GM19351 (cell line): ENCODE measurements around the gene TXNDC2.
"Not testable (repeated sequence)": the region's sequence is repeated elsewhere in the genome, so short reads cannot be mapped to it uniquely, and the experiment has no call there.

ENCODE experiments used
- ATAC-seq: cut with Tn5 transposase; IDR thresholded peaks from one replicate; pipeline ENCODE4 v1.9.1; 2021; ENCODE audit warnings: mild to moderate bottlenecking, moderate library complexity; ENCODE audit not compliant: unreplicated experiment

Gene TXNDC2

DNA sequence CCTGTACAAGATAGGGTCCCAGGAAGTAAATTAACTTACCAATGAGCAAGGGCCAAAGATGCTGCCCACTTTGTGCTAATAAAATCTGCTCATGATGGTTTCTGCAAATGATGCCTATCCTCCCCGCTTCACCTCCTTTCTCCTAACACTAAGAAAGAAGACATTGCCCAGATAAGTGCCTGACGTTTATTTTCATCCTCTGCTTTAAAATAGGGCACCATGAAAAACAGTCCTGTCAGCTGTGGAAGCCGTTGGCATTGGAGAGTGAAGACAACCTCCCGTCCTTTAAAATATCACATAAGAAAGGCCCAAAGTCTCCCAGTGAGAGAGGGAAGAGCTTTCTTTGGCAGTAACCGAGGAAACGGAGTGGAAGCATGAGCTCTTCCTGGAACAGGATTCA is 1.7 kb upstream of the TXNDC2 start:
- ATAC-seq: no peak

DNA sequence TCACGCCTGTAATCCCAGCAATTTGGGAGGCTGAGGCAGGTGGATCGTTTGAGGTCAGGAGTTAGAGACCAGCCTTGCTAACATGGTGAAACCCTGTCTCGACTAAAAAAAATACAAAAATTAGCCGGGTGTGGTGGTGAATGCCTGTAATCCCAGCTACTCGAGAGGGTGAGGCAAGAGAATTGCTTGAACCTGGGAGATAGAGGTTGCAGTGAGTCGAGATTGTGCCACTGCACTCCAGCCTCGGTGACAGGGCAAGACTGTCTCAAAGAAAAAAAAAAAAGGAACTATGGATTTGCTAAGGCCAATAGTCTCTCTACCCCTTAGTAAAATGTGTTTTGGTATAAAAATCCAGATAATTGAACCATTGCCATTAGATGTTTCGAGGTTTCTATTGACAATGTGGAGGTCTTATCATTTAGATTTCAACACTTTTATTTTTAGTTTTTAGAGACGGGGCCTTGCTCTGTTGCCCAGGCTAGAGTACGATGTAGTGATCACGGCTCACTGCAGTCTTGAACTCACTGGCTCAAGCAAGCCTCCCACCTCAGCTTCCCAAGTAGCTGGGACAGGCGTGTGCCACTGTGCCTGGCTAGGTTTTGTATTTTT is 1.1 kb upstream of the TXNDC2 start:
- ATAC-seq: no peak

DNA sequence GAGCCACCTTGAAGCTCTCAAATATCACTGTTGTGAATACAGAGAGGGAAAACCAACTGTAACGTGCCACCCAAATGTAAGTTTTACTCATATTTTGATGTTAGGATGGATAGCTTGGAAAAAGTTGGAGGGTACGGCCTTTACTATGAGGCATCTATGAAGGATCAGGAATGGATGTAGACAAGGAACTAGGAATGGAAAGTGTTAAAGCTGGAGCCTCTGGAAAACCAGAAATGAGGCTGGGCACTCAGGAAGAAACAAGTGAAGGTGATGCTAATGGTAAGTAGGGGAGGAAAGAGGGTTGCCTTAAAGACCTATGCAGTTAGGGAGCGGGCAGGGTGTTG is 204 bp downstream of the TXNDC2 start:
- no peak for ATAC-seq

DNA sequence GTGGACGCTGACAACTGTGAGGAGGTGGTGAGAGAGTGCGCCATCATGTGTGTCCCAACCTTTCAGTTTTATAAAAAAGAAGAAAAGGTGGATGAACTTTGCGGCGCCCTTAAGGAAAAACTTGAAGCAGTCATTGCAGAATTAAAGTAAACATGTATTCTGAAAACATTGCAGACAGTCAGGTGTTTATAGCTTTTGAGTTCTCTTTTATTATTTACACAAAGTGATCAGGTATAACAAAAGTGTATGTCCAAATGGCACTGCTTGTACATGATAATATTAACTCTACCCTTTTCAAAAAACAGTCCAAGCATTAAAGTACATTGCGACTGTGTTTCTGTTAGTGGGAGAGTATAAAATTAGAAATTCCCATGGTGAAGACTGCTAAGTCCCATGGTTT is 2.2 kb downstream of the TXNDC2 start:
- ATAC-seq: no peak

DNA sequence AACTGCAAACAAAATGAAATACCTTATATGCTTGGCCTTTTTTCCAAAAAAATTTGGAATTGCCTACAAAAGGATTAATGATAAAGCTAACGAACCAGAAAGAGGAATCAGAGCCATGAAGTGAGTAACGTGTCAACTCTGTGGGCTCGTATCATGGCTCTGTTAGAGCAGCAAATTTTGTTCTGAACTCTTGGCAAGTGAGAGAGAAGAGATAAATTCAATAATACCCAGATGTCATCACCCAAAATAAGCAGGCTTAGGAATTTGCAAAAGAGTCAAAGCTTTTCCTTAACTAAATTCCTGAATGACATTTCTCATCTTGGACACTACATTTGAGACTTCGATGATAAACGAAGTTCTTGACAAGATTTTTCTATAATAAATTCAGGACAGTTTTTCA is 4.4 kb downstream of the TXNDC2 start:
- no peak for ATAC-seq

DNA sequence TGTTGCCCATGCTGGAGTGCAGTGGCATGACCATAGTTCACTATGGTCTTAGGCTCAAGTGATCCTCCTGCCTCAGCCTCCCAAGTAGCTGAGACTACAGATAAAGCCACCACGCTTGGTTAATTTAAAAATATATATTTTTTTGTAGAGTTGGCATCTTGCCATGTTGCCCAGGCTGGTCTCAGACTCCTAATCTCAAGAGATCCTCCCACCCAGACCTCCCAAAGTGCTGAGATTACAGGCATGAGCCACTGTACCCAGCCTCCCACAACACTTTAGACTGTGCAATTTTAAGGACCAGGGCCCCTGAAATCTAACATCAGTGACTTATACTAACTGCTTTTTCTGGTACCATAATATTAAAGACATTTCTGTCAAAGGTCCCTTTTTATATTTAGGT is 5.2 kb downstream of the TXNDC2 start:
- no peak for ATAC-seq

DNA sequence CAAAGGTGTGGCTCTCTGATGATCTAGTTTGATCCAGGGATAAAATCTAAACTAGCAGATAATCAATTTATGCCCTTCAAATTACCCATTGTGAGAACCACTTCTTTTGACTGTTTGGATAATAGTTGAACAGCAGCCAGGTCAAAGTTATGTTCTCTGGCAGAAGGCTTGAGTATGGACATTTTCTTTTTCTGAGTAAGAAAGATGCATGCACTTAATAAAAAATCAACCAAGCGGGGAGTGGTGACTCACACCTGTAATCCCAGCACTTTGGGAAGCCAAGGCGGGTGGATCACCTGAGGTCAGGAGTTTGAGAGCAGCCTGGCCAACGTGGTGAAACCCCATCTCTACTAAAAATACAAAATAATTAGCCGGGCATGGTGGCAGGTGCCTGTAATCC is 5.7 kb downstream of the TXNDC2 start:
- ATAC-seq: not testable (repeated sequence)

DNA sequence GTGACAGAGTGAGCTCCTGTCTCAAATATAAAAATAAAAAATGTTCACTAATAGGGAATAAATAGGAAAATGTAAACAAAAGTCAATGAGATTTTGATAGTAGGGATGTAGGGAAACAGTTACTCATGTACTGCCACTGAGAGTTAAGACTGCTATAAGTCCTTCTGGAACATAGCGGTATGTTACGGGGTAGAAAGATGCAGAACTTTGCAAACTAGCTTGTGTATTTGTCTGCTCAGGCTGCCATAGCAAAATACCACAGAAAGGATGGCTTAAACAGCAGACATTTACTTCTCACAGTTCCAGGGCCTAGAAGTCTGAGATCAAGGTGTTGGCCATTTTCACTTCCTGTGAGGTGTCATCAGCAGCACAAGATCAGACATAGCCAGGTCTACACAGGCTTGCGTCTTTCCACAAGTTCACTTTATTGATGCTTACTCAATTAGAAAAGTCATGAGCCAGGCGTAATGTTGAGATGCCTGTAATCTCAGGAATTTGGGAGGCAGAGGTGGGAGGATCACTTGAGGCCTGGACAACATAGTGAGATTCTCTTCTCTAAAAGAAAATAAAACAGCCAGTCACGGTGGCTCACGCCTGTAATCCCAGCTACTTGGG is 8.8 kb downstream of the TXNDC2 start:
- ATAC-seq: no peak

DNA sequence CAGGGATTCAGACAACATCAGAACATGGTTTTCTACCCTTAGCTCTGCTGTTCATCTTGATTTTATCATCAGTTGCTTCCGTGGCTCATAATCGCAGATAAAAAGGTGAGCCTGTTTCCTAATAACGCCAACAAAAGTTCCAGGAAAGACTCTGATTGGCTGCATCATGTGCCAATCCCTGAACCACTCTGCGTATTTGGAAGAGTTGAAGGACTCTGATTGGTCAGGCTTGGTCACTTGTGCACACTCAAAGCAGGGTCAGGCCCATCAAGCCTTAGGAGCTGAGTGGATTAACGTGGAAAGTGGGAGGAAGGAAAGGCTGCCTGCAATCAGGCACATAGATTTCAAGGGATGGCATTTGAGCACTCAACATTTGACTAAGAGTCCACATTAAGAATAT is 11.4 kb downstream of the TXNDC2 start:
- ATAC-seq: no peak

DNA sequence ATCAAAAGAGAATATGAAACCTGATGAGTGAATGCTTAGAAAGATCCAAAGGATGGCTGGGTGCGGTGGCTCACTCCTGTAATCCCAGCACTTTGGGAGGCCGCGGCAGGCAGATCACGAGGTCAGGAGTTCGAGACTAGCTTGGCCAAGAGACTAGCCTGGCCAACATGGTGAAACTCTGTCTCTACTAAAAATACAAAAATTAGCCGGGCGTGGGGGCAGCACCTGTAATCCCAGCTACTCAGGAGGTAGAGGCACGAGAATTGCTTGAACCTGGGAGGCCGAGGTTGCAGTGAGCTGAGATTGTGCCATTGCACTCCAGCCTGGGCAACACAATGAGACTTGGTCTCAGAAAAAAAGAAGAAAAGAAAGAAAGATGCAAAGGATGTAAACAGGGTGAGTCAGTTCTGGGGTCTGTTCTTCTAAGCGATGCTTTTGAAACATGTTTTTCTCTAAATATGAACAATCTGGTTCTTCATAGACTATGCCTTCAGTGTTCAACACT is 12.1 kb downstream of the TXNDC2 start:
- not testable (repeated sequence) for ATAC-seq

DNA sequence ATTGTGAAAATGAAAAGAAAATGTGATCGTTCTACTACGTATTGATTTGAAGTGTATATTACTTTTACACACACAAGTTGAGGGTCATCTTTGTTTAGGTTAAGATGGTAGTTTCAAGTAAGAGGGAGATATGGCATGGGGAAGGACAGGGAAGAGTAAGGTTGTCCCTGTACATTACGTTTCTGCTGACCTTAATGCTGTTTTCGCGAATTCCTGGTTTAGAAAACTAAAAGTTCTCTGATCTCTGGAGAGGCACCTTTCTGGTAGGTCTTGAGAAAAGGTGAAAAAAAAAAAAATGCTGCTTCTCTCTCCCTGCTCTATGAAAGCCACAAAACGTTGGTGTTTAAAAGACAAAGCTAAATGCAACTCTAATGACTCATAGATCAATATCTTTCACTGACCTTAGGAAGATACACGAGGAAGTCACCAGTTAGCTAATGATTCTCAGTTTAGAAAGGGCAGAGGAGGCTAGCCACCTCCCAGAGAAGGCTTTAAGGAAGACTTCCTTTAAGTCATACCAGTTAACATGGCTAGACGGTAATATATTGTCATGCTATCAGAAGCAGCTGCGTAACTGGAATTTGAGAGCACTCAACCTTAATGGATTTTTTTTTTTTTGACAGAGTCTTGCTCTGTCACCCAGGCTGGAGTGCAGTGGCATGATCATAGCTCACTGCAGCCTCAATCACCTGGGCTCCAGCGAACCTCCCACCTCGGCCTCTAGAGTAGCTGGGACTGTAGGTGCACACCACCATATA is 13.2 kb downstream of the TXNDC2 start:
- ATAC-seq: no peak

DNA sequence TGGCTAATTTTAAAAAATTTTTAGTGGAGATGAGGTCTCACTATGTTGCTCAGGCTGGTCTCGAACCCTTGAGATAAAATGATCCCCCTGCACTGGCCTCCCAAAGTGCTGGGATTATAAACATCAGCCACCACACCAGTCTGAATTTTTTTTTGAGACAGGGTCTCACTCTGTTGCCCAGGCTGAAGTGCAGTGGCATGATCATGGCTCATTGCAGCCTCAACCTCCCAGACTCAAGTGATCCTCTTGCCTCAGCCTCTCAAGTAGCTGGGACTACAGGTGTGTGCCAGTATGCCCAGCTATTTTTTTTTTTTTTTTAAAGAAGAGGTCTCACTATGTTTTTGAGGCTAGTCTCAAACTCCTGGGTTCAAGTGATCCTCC is 13.8 kb downstream of the TXNDC2 start:
- not testable (repeated sequence) for ATAC-seq

DNA sequence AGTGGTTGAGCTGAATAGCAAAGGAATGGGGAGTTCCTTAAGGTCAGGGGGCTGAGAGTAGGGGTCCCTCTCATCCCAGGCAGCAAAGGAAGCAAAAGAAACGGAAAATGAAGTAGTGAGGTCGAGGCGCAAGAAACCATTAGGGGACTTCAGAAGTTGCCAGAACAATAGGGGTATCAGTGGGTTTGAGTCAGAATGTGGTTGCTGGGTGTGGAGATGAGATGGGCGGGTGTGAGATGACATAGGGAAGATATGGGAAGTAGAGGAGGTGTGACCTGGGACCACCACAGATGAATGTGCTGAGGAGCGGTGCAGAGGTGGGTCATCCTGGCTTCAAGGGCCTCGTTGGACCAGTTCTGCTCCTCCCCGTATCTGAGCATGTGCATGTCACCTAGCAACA is 14.9 kb downstream of the TXNDC2 start:
- no peak for ATAC-seq

DNA sequence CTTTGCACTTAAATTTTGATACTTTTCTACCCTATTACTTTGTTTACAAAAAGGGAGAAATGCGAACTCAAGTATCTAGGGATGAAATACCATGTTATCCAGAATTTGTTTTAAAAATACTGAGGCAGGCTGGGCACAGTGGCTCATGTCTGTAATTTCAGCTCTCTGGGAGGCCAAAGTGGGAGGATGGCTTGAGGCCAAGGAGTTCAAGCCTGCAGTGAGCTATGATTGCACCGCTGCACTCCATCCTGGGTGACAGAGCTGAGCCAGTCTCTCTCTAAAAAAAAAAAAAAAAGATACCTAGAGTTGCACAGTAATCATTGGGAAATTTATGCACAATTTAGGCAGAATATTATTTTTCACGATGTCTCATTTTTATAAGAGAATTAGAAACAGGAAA is 15.6 kb downstream of the TXNDC2 start:
- no peak for ATAC-seq

DNA sequence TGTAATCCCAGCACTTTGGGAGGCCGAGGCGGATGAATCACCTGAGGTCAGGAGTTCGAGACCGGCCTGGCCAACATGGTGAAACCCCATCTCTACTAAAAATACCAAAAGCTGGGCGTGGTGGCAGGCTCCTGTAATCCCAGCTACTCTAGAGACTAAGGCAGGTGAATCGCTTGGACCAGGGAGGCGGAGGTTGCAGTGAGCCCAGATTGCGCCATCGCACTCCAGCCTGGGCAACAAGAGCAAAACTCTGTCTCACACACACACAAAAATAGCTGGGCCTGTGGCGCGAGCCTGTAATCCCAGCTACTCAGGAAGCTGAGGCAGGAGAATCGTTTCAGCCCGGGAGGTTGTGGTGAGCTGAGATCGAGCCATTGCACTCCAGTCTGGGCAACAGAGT is 16.5 kb downstream of the TXNDC2 start:
- ATAC-seq: not testable (repeated sequence)

DNA sequence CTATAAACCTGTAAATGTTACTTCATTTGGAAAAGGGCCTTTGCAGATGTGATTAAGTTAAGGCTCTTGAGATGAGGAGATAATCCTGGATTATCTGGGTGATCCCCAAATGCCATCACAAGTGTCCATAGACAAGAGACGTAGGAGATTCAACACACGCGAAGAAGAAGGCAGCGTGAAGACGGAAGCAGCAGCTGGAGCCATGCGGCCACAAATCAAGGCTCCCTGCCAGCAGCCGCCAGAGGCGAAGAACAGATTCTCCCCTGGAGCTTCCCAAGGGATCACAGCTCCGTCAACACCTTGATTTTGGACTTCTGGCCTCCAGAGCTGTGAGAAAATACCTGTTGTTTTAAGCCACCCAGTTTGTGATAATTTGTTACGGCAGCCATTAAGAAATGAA is 17.1 kb downstream of the TXNDC2 start:
- ATAC-seq: no peak

DNA sequence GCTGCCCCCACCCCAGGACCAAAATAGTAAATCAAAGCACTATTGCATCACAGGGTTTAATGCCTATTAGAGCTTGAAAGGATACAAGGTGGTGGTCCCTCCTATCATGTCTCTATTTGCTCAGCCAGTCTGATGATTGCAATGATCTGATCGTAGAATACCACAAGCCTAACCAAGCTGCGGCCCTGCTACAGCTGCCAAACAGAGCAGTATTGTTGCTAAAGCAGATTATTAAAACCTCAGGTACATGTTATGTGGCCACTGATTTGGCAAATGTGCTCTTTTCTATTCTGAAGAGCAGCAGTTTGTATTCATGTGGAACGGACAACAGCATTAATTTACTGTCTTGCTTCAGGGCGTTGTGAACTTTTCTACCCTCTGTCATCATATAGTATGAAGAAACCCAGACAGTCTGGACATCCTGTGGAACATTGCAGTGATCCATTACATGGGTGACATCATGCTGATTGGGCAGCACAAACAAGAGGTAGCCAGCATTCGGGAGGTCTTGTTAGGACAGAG is 19.7 kb downstream of the TXNDC2 start:
- ATAC-seq: no peak

DNA sequence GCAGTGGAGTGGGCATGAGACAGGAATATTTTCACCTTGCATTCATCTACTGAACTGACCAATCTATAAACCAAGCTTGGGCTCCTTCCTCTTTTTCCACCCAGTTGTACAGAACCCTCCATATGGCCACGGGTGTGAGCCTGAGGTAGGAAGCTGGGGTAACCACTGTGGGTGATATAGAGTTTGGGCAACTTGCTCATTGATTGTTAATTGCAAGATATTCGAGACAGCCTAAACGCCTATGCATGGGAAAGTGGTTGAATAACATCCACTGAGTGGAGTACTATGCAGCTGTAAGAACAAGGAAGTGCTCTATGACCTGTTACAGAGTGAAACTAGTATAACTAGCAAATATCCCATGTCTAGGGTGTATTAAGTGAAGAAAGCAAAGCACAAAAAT is 20.7 kb downstream of the TXNDC2 start:
- ATAC-seq: no peak

DNA sequence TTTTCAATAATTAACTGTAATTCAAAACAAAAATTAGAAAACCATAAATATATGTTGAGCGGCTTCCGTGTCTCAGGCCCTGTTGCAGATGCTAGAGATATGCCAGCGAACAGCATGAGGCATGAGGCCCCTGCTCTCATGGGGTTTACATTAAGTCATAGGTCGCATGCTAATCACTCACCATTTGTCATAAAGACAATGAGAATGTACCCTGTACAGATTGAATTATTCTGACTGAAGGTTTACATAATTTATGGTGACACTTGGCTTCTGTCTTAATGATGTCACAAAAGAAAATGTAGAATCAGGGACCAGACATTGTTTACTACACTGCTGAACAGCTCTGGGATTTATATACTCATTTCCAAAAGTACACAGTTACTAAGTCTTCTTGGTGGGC is 22.1 kb downstream of the TXNDC2 start:
- no peak for ATAC-seq

DNA sequence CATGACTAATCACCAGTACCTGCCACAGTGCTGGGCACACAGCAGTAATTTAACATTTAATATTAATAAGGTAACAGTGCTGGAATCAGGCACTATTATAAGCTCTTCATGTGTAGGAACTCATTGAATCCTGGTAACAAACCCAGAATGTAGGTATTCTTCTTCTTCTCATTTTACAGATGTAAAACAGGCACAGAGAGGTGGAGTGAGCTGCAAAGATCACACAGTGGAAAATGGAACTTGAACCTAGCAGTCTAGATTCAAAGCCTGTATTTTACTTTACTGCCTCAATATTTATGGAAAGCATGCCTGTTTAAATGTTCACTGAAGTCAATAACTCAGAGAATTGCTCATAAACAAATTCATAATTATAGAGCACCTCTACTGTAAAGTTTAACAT is 24.3 kb downstream of the TXNDC2 start:
- no peak for ATAC-seq

DNA sequence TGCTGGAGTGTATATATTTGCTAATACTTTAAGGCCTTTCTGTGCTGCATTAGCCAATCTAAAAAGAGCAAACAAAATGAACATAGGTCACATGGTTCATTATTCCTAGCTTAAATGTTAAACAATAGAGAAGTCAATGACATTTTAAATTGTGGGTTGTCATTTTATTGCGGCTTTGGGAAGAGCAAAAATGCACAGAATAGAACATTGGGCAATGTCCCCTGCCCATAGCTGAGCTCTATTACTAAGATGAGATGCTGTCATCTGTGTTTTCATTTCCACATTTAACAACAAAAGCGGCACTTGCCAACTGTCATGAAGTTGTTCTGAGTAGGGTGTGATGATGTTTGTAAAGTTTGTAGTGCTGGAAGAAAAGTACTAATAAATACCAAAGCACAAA is 24.9 kb downstream of the TXNDC2 start:
- ATAC-seq: no peak

DNA sequence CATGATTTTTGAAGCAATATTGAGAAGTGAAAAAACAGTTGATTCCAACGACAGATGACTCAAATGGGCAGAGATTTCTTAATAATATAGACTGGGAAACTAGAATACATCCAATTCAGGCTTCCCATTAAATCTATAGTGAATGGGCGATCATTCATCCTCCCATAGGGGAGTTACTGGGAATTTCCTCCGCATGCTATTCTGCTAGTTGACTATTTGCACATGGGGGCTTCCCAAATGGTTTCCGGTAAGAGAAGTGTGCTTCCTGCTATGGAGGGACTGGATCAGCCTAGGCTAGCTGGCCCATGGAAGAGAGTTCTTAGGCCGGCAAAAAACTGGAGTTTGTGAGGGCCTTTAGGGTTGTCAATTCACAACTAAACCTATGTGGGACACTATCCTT is 25.5 kb downstream of the TXNDC2 start:
- ATAC-seq: no peak
